PC-3 (cell line): ENCODE results near the gene PFN3. TPM values are rescaled to one million over a fixed set of nuclear protein-coding genes. Genes with fewer than 3 reads are reported as not detected.

Experiments
- ATAC-seq: fragments of 200-7000 bp; cut with Tn5 transposase; 2 replicates; pipeline ENCODE4 v1.9.1; 2020; ENCODE audit warnings: mild to moderate bottlenecking, moderate library complexity
- BruUV-seq: library from RNA; stranded (reverse); fragments of 400-500 nt; replicated peaks from 2 replicates; lab custom pipeline; 2021; lab: Mats Ljungman, UMichigan
- CTCF ChIA-PET: fragments of 300-600 bp; sonication (Branson Sonifier 250); formaldehyde crosslinking; loops from one replicate; lab custom pipeline; 2022; ENCODE audit warnings: antibody characterized with exemption; lab: Charles Lee
- POLR2A ChIA-PET: fragments of 300-600 bp; sonication (Branson Sonifier 250); formaldehyde crosslinking; loops from one replicate; lab custom pipeline; 2022; ENCODE audit warnings: antibody characterized with exemption; ENCODE audit not compliant: unreplicated experiment; lab: Charles Lee
- DNase-seq: peaks from one replicate; pipeline ENCODE4 v3.0.0-alpha.2; 2015
- H2AFZ ChIP-seq: fragments of 300-600 bp; sonication (generic); 2 replicates; pipeline ENCODE4 v1.6.0; 2016; ENCODE audit warnings: antibody characterized with exemption, low read length
- H3F3A ChIP-seq: fragments of 300-600 bp; sonication (generic); one replicate; pipeline ENCODE4 v1.6.0; 2017; ENCODE audit warnings: antibody characterized with exemption, low read length, control low read depth, mild to moderate bottlenecking; ENCODE audit not compliant: unreplicated experiment
- H3K27ac ChIP-seq: fragments of 300-600 bp; sonication (generic); 2 replicates; pipeline ENCODE4 v1.5.1; 2016; ENCODE audit warnings: mild to moderate bottlenecking, low read length
- H3K27me3 ChIP-seq: fragments of 300-600 bp; sonication (generic); 2 replicates; pipeline ENCODE4 v1.6.1; 2016; ENCODE audit warnings: low read length, mixed read lengths
- H3K36me3 ChIP-seq: fragments of 300-600 bp; sonication (generic); 2 replicates; pipeline ENCODE4 v1.6.1; 2016; ENCODE audit warnings: low read depth, mixed run types, low read length, mixed read lengths
- H3K4me1 ChIP-seq: fragments of 300-600 bp; sonication (generic); 2 replicates; pipeline ENCODE4 v1.5.1; 2016; ENCODE audit warnings: low read length; ENCODE audit not compliant: insufficient read depth
- H3K4me2 ChIP-seq: fragments of 300-600 bp; sonication (generic); 2 replicates; pipeline ENCODE4 v1.6.0; 2016; ENCODE audit warnings: low read length
- H3K4me3 ChIP-seq: fragments of 300-600 bp; sonication (generic); 2 replicates; pipeline ENCODE4 v1.5.1; 2016; ENCODE audit warnings: mild to moderate bottlenecking, low read length, mixed read lengths
- H3K79me2 ChIP-seq: fragments of 300-600 bp; sonication (generic); 2 replicates; pipeline ENCODE4 v1.6.1; 2017; ENCODE audit warnings: low read length, mixed read lengths
- H3K9ac ChIP-seq: fragments of 300-600 bp; sonication (generic); 2 replicates; pipeline ENCODE4 v1.6.0; 2016; ENCODE audit warnings: mild to moderate bottlenecking, low read length
- H3K9me2 ChIP-seq: fragments of 300-600 bp; sonication (generic); replicated peaks from 2 replicates; pipeline ENCODE4 v1.6.1; 2016; ENCODE audit warnings: mixed run types, low read length, mixed read lengths
- H3K9me3 ChIP-seq: fragments of 300-600 bp; sonication (generic); 2 replicates; pipeline ENCODE4 v1.6.1; 2016; ENCODE audit warnings: low read length, mixed read lengths
- H4K20me1 ChIP-seq: fragments of 300-600 bp; sonication (generic); 2 replicates; pipeline ENCODE4 v1.6.1; 2016; ENCODE audit warnings: low read length, mixed read lengths
- EZH2 ChIP-seq: fragments of 300-600 bp; sonication (generic); IDR thresholded peaks from one replicate; pipeline ENCODE4 v1.6.1; 2017; ENCODE audit warnings: antibody characterized with exemption, mild to moderate bottlenecking, low read length; ENCODE audit not compliant: unreplicated experiment
- EZH2phosphoT487 ChIP-seq: fragments of 300-600 bp; sonication (generic); IDR thresholded peaks from 2 replicates; pipeline ENCODE4 v1.6.1; 2018; ENCODE audit warnings: mild to moderate bottlenecking, antibody characterized with exemption, low read length, borderline replicate concordance
- intact Hi-C: fragments of 100-400 bp; cut with micrococcal nuclease; formaldehyde crosslinking; loops from 2 replicates; pipeline ENCODE4 v1.9.0; 2023
- total RNA-seq: library from RNA; depleted of rRNA; stranded (reverse); fragments of >200 nt; gene quantifications from 2 replicates; pipeline ENCODE4 v1.2.3, GENCODE V29; 2014
- TF ChIP-seq, protein P1 (sequence below): fragments of 300-600 bp; sonication (generic); conservative IDR thresholded peaks from 2 replicates; pipeline ENCODE4 v1.5.1; 2017; ENCODE audit warnings: antibody characterized with exemption, low read depth, mild to moderate bottlenecking, low read length

The PFN3 gene
- total RNA-seq, 1 experiment from 2014 or later: not detected

GRCh38 chr5:177372034-177372896 lies 28.2 kb downstream of the PFN3 start:
- Histone ChIP-seq H3K4me2 (no peak overlapping the region), H3K27ac (no peak overlapping the region), H3K9me2 (no peaks in the 10 kb centered on the region), H4K20me1 (no peaks in the 10 kb centered on the region), H2AFZ (no peak overlapping the region), H3K36me3 (no peaks in the 10 kb centered on the region), H3K27me3 (no peaks in the 10 kb centered on the region), H3K4me1 (peaks cover 6% of the 10 kb centered on the region), H3F3A (no peaks in the 10 kb centered on the region), H3K9me3 (no peaks in the 10 kb centered on the region), H3K4me3 (no peak overlapping the region), H3K79me2 (no peaks in the 10 kb centered on the region), H3K9ac (no peak overlapping the region)
- no peak for ATAC-seq
- ChIA-PET CTCF (interaction anchor here (0.6 to 3.2 kb wide), 3 partner anchors 18 to 100 kb away, joined by 3 to 35 read pairs (median 3); no protein-coding TSS in a partner anchor), POLR2A (no interaction called here)
- DNase-seq: no peak
- no TSS peak for BruUV-seq
- TF ChIP-seq EZH2: no peak
- no peak for TF ChIP-seq EZH2phosphoT487
- TF ChIP-seq, protein P1, sequence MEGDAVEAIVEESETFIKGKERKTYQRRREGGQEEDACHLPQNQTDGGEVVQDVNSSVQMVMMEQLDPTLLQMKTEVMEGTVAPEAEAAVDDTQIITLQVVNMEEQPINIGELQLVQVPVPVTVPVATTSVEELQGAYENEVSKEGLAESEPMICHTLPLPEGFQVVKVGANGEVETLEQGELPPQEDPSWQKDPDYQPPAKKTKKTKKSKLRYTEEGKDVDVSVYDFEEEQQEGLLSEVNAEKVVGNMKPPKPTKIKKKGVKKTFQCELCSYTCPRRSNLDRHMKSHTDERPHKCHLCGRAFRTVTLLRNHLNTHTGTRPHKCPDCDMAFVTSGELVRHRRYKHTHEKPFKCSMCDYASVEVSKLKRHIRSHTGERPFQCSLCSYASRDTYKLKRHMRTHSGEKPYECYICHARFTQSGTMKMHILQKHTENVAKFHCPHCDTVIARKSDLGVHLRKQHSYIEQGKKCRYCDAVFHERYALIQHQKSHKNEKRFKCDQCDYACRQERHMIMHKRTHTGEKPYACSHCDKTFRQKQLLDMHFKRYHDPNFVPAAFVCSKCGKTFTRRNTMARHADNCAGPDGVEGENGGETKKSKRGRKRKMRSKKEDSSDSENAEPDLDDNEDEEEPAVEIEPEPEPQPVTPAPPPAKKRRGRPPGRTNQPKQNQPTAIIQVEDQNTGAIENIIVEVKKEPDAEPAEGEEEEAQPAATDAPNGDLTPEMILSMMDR: no peak
- intact Hi-C loops: no loop called here

DNA sequence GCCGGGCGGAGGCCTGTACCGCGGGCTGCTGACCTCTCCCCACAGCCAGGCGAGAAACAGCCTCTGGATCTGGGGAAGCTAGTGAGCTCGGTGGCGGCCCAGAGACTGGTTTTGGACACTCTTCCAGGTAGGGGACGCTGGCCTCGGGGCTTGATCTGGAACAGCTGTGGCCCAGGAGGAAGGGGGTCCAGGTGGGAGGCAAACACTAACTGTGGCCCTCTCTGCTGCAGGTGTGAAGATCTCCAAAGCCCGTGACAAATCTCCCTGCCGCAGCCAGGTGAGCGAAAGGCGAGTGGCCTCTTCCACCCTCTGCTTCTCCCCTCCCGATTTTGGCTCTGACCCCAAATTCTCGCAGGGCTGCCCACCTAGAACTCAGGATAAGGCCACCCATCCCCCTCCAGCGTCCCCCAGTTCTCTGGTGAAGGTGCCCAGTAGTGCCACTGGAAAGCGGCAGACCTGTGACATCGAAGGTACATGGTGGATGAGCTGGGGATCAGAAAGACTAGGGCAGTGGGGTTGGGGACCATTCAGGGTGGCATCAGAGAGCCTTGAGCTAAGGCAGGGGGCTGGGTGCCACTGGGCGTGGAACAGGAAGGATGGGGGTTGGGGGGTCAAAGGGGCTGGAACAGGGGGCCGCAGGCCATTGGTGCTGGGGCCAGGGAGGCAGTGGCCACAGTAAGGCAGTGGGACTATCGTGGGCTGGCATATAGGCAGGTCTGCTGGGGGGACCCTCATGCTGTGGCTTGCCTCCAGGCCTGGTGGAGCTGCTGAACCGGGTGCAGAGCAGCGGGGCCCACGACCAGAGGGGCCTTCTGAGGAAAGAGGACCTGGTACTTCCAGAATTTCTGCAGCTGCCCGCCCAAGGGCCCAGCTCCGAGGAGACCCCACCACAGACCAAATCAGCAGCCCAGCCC lies 29.1 kb downstream of the PFN3 start:
- Histone ChIP-seq H3K4me3 (peak overlapping the region; percentile 74), H3K9me3 (no peaks in the 10 kb centered on the region), H3K27me3 (no peaks in the 10 kb centered on the region), H2AFZ (peak overlapping the region; percentile 78), H4K20me1 (no peaks in the 10 kb centered on the region), H3K79me2 (no peaks in the 10 kb centered on the region), H3K36me3 (no peaks in the 10 kb centered on the region), H3K9me2 (no peaks in the 10 kb centered on the region), H3K9ac (peak overlapping the region; percentile 72), H3K4me2 (peak overlapping the region; percentile 96), H3K4me1 (peaks cover 6% of the 10 kb centered on the region), H3K27ac (peak overlapping the region; percentile 29; the same call in 1 of the 2 replicates), H3F3A (no peaks in the 10 kb centered on the region)
- CTCF ChIA-PET: interaction anchor here (0.5 to 3.2 kb wide), 14 partner anchors 11 to 245 kb away, joined by 3 to 35 read pairs (median 7); partner anchors contain the start of gene GRK6
- ATAC-seq (no peak), DNase-seq (no peak)
- POLR2A ChIA-PET: interaction anchor here (0.6 kb wide), 1 partner anchor 31 kb away, joined by 3 read pairs; no protein-coding TSS in a partner anchor
- BruUV-seq: TSS peak; percentile 66
- no peak for TF ChIP-seq EZH2phosphoT487
- TF ChIP-seq, protein P1: no peak
- TF ChIP-seq EZH2: no peak
- intact Hi-C loops: no loop called here
